Chondrocyte (in vitro differentiated cells): ENCODE results near the gene C3orf85. TPM values are rescaled to one million over a fixed set of nuclear protein-coding genes. Genes with fewer than 3 reads are reported as not detected.

Experiments
- DNase-seq: peaks from one replicate; pipeline ENCODE4 v3.0.0; 2021; ENCODE audit warnings: mixed read lengths, low spot score
- H3K27ac Mint-ChIP-seq: one replicate; pipeline ENCODE4 v1.8.0; 2021; ENCODE audit warnings: mild to moderate bottlenecking, moderate library complexity, mixed read lengths; ENCODE audit not compliant: unreplicated experiment
- H3K27me3 Mint-ChIP-seq: 2 replicates; pipeline ENCODE4 v1.8.0; 2021; ENCODE audit warnings: low read depth, mixed read lengths
- H3K36me3 Mint-ChIP-seq: 2 replicates; pipeline ENCODE4 v1.8.0; 2021; ENCODE audit warnings: low read depth, mixed read lengths
- H3K4me1 Mint-ChIP-seq: 2 replicates; pipeline ENCODE4 v1.8.0; 2021; ENCODE audit warnings: low read depth, mild to moderate bottlenecking, mixed read lengths
- H3K4me3 Mint-ChIP-seq: one replicate; pipeline ENCODE4 v1.8.0; 2021; ENCODE audit warnings: mild to moderate bottlenecking, moderate library complexity, mixed read lengths; ENCODE audit not compliant: unreplicated experiment
- H3K9me3 Mint-ChIP-seq: 2 replicates; pipeline ENCODE4 v1.8.0; 2021; ENCODE audit warnings: low read depth, mixed read lengths
- total RNA-seq: library from RNA; stranded (reverse); gene quantifications from 3 replicates; pipeline ENCODE4 v1.2.1, GENCODE V29; 2021
- TF ChIP-seq, protein P1 (sequence below): fragments of 200-600 bp; sonication (generic); IDR thresholded peaks from 2 replicates; pipeline ENCODE4 v1.5.0; 2021; ENCODE audit warnings: antibody characterized with exemption, mild to moderate bottlenecking, moderate library complexity

The C3orf85 gene
- total RNA-seq, 1 donor from 2014 or later, result not detected

DNA sequence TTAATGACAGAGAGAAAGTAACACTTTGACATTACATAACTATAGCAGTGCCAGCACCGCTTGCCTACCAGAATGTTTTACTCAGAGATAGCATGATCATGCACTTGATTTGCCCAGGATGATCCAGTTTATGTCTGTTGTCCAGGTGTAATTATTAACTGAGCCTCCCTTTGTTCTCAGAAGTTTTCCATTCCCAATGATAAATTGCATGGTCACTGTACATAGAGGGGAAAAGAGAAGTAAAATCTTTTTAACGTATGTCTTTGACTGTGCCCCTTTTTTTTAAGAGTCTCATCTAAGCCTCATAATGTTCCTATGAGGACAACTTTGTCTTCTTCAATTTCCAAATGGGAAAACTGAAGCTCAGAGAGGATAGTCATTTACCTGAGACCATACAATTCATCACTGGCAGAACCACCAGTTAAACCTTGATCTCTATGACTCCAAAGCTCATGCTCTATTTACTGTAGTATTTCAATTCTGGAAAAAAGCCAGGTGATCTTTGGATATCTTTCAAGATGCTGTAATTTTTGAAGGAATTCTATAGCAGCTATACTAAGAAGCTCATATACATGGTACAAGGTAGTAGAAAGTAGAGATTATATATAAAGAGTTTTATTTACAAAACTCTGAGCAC, 25.1 kb downstream of the C3orf85 start:
- Mint-ChIP-seq H3K4me3 (no peak overlapping the region), H3K27ac (no peak overlapping the region), H3K9me3 (peaks cover 11% of the 10 kb centered on the region), H3K4me1 (no peaks in the 10 kb centered on the region), H3K36me3 (no peaks in the 10 kb centered on the region), H3K27me3 (peaks cover 3% of the 10 kb centered on the region)
- DNase-seq, result no peak
- TF ChIP-seq, protein P1, sequence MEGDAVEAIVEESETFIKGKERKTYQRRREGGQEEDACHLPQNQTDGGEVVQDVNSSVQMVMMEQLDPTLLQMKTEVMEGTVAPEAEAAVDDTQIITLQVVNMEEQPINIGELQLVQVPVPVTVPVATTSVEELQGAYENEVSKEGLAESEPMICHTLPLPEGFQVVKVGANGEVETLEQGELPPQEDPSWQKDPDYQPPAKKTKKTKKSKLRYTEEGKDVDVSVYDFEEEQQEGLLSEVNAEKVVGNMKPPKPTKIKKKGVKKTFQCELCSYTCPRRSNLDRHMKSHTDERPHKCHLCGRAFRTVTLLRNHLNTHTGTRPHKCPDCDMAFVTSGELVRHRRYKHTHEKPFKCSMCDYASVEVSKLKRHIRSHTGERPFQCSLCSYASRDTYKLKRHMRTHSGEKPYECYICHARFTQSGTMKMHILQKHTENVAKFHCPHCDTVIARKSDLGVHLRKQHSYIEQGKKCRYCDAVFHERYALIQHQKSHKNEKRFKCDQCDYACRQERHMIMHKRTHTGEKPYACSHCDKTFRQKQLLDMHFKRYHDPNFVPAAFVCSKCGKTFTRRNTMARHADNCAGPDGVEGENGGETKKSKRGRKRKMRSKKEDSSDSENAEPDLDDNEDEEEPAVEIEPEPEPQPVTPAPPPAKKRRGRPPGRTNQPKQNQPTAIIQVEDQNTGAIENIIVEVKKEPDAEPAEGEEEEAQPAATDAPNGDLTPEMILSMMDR, result no peak

DNA sequence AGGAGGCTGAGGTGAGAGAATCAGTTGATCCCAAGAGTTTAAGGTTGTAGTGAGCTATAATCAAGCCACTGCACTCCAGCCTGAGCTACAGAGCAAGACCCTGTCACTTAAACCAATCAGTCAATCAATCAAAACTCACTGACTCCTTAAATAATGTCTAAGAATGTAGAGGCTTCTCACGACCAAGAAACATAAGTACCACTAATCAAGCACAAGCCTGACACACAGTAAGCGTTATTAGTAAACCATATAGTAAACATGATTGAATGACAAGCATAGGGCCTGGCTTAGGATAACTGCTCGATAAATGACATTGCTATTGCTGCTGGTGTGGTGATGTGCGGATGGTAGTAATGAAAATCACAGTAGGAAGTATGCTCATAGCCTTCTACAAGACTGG, 29.4 kb downstream of the C3orf85 start:
- Mint-ChIP-seq H3K4me1 (no peaks in the 10 kb centered on the region), H3K27ac (no peak overlapping the region), H3K27me3 (peaks cover 6% of the 10 kb centered on the region), H3K36me3 (no peaks in the 10 kb centered on the region), H3K9me3 (peaks cover under 1% of the 10 kb centered on the region), H3K4me3 (no peak overlapping the region)
- DNase-seq, result no peak
- TF ChIP-seq, protein P1, result no peak

DNA sequence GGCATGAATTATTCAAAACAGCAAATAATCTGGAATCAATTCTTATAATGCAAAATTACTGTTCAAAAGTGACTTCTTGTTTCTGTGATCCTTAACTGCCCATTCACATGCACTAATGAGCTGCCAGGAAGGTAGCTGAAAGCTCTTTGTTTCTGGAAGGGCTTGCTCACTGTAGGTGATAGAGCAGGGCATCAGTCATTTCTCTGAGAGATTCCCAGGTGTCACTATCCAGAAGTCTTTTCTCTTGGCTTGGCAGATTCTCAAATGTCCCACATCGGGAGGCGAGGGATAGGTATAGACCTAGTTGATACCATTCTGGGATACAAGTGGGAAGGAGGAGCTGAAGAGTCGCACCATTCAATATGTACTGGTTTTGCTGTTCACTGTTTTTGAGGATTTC, 35.0 kb downstream of the C3orf85 start:
- peaks cover 5% of the 10 kb centered on the region for H3K27me3 Mint-ChIP-seq
- H3K4me3 Mint-ChIP-seq, result no peak overlapping the region
- H3K4me1 Mint-ChIP-seq, result peaks cover 6% of the 10 kb centered on the region
- no peaks in the 10 kb centered on the region for H3K36me3 Mint-ChIP-seq
- H3K27ac Mint-ChIP-seq, result no peak overlapping the region
- TF ChIP-seq, protein P1, result no peak
- no peaks in the 10 kb centered on the region for H3K9me3 Mint-ChIP-seq
- no peak for DNase-seq

DNA sequence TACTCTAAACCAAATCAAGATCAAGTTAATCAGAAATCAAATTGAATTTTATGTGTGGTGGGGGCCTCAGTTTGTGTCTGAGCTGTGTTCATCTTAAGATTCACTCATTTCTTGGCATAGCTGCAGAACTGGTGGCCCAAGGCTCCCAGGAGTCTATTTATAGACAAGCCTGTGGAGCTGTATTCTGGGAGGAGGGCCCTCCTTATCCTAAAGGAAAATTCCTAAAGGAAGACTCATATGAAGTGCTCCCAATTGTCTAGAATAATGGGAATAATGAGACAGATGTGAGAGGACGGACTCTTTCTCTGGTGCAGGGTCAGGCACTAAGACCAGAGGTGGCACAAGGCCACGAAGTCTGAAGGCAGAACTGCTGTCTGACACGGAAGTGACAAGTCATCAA, 38.9 kb downstream of the C3orf85 start:
- TF ChIP-seq, protein P1, result no peak
- H3K27me3 Mint-ChIP-seq, result peaks cover 5% of the 10 kb centered on the region
- no peak overlapping the region for H3K27ac Mint-ChIP-seq
- DNase-seq, result no peak
- no peaks in the 10 kb centered on the region for H3K36me3 Mint-ChIP-seq
- peaks cover 6% of the 10 kb centered on the region for H3K4me1 Mint-ChIP-seq
- H3K4me3 Mint-ChIP-seq, result no peak overlapping the region
- H3K9me3 Mint-ChIP-seq, result no peaks in the 10 kb centered on the region

DNA sequence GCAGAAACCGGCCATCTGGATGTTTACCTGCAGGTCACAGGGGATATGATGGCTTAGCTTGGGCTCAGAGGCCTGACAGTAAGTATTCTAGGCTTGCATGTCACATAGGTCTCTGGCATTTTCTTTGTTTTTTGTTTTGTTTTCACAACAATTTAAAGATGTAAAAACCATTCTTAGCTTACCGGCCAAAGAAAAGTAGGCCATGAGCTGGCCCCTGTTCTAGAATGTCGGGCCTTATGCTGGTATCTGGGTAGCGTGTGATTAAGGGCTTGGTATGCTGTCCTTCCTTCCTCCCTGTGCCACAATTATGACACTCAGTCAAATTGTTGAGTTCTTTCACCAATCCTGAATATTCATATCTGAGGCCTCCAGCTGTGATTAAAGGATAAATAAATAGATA, 40.2 kb downstream of the C3orf85 start:
- Mint-ChIP-seq H3K27me3 (peaks cover 2% of the 10 kb centered on the region), H3K27ac (no peak overlapping the region), H3K9me3 (no peaks in the 10 kb centered on the region)

More for the DNA sequence above, 40.2 kb downstream of the C3orf85 start:
- H3K4me3 Mint-ChIP-seq, result no peak overlapping the region
- TF ChIP-seq, protein P1, result no peak
- no peak for DNase-seq
- H3K4me1 Mint-ChIP-seq, result peaks cover 6% of the 10 kb centered on the region
- no peaks in the 10 kb centered on the region for H3K36me3 Mint-ChIP-seq
